GDM1 (cell line): Measurements from ENCODE around the gene CHAF1B.

Source experiments
- DNase-seq: peaks from one replicate; lab custom pipeline; 2025; lab: John Stamatoyannopoulos, UW

The CHAF1B gene

DNA sequence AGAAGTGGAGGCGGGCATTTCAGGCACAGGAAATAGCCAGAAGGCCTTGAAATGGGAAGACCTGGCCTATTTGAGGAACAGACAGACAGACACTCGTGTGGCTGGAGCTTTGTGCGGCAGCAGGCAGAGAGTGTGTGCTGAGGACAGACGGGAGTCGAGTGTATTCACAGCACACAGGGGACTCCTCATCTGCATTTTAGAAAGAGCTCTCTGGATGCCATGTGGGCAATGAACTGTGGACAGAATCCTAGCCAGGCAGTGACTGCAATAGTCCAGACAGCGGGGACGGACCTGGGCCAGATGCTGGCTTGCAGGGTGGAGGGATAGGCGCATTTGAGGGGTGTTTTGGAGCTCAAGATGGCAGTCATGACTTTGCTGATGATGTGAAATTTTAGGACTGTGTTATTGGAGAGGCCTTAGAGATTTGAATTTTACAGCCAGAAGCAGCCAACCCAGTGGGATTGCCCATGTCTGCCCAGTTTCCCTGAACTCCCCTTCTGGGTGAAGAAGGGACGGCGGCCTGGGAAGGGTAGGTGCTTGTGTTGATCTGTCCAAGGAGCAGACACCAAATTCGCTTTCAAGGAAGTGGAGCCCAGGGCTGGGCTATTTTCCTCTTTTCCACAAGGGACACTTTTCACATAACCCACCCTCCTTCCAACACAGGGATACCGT is 43.7 kb downstream of the CHAF1B start:
- no peak for DNase-seq

DNA sequence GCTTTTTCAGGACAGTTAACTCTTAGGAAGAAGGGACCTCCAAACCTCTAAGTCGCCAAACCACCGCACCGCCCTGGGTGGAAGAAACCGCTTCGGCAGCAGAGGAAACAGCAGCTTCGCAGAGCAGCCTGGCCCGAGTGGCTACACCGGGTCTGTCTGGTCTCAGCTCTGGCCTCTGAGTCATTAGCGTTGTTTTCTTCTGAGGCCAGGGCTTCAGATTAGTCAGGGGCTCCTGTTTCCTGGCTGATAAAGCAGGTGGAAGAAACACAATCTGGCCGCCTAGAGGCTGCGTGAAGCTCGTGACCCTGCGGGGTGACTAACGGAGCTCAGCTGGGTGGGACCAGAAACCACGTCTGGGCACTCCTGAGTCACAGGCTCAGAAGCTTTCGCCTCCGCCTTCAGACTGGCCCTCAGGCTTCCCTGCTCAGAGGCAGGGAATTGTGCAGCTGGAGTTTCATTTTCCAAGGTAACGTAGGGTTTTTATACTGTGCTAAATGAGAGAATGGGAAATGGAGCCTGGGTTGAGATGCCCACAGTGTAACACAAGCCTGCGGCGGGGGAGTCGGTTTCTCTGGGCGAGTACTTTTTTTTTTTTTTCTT is 44.9 kb downstream of the CHAF1B start:
- DNase-seq, result peak; percentile 79

DNA sequence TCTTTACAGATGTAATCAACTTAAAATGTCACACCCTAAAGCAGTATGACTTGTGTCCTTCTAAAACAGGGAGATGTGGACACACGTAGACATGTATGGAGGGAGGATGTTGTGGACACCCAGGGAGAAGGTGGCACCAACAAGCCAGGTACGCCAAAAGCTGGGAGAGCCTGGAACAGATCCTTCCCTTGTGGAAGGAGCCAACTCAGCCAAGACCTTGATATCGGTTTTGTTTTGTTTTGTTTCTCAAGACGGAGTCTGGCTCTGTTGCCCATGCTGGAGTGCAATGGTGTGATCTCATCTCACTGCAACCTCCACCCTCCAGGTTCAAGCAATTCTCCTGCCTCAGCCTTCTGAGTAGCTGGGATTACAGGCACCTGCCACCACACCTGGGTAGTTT is 45.6 kb downstream of the CHAF1B start:
- no peak for DNase-seq

DNA sequence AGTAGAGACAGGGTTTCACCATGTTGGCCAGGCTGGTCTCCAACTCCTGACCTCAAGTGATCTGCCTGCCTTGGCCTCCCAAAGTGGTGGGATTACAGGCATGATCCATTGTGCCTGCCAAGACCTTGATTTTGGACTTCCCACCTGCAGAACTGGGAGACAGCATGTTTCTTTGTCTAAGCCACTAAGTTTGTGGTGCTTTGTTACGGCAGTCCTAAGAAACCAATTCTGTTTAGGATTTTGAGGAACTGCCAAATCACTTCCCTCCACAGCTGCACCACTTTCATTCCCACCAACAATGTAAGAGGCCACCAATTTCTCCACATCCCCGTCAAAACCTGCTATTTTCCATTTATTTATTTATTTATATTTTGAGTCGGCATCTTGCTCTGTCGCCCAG is 46.1 kb downstream of the CHAF1B start:
- peak; percentile 10 for DNase-seq

DNA sequence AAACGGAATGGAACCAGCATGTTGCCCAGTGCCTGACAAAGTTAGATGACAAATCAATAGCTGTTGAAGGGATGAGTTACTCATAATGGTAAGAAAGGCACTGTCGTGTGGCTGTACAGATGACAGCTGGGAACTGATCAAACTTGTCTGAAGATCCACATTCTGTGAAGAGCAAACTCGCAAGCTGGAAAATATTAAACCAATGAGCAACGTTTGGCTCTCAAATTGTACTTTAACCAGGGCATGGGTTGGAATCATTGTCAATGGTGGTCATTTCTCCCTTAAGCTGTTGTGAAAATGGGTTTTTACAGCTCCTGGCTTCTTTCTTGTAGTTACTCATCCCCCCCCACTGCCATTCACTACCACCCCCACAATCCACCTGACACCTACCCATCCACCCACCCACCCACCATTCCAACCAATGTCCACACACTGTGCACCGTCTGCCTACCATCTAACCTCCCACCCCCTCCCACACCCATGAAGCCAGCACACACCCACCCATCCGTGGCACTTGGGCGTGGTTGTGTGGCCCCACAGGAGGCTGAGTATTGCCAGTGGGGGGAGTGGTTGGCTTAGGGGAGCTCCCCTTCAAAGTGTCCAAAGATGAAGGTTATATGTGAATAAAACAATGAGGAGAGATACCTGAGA is 48.0 kb downstream of the CHAF1B start:
- no peak for DNase-seq

DNA sequence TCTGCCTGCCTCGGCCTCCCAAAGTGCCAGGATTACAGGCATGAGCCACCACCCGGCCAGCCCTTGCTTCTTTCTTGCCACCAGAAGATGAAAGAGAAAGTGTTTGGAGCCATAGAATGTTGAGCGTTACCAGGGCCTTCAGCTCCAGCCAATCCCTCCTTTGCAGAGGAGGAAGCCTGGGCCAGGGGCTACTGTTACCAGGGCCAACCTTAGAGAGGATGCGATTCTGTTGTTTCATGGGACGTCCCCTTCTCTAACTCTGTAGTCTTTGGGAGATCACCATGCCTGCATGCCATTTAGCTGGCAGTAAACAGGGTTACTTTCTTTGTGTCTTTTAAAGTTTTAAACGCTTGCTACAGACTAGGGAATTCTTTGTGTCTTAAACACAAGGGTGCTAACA is 49.0 kb downstream of the CHAF1B start:
- no peak for DNase-seq

DNA sequence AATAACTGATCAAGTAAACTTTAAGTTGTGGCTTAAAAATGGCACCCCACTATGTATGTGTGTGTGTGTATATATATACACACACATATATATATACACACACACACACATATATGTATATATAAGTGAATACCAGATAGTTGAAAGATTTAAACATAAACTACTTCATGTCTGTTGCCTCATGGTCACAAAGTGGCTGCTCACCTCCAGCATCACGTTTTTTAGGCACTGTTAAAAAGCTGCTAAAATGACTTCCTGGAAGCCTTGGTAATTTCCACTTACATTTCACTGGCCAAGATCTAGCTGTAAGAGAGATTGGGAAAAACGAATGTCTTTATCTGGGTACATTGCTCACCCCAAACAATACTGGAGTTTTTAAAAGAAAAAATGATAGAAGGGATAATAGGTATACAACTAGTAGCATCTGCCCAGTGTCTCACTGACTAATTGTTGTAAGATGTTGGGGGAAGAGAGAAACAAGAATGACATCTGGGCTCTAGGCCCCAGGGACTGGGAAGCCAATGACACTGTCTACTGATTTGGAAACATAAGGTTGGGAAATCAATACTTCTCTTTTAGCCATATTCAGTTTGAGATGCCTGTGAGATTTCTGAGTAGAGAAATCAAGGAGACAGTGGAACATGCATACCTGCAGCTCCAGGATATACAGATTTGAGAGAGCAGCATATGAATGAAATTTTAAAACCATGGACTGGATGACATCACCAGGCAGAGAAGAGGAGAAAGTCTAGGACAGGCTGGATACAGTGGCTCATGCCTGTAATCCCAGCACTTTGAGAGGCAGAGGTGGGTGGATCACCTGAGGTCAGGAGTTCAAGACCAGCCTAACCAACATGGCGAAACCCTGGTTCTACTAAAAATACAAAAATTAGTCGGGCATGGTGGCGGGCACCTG is 51.9 kb downstream of the CHAF1B start:
- DNase-seq, result no peak

DNA sequence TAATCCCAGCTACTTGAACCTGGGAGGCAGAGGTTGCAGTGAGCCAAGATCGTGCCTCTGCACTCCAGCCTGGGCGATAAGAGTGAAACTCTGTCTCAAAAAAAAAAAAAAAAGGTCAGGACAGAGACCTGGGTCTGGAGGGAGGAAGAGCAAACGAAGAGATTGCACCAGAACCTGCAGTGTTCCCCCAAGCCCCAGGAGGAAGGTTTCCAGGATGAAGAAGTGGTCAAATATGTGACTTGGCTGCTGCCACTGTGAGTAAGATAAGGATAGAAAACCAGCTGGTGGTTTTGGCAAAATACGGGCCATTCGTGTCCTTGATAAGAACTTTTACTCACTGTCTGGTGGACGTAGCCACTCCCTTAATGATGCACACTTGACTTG is 52.5 kb downstream of the CHAF1B start:
- DNase-seq, result peak; percentile 11

DNA sequence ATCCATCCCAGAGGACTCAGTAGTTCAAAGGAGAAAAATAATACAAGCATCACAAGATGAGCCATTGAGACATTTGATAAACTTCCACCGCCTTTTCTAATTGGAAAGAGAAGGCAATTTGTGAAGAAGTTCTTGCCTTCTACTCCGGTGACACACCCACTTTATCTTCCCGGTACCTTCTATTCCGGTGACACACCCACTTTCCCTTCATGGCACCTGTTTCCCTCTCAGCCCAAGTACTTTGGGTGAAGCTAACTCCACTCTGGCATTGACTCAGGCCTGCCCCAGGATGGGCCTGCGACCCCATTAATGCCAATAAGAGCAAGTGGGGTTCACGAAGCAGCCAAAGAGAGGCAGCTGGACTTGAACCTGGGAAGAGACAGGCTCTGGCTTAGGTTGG is 56.5 kb downstream of the CHAF1B start:
- no peak for DNase-seq

DNA sequence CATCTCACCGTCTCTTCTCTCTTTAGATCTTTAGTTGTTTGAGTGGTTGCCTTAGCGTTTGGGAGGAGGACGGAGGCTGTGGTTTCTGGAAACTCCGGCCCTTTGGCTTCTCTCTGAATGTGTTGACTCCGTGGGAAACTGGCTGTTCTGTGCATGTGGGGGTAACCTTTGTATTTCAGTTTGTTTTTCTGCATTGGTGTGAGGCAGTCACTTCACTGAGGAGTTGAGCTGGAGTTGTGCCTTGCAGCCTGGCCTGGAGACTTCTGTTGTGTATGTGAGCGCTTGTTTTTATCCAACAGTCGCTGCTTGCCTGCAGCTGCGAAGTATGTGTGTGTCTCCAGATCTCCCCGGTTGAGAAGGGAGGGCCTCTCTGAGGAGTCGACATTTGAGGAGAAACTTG is 61.1 kb downstream of the CHAF1B start:
- DNase-seq, result no peak

DNA sequence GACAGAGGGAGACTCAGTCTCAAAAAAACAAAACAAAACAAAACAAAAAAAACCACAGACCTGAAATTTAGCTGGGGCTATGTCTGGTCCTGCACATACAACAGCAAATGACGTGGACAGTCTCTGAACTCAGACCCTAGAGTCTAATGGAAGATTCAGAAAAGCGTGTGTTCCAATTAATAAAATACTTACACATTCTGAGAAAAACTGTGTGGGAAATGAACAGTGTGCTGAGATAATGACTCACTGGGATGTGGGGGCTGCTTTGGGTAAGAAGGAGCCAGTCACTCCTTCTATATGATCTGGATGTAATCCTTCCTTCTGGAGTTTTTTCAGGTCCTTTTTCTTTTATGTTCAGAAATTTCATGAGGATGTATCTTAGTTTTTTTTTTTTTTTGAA is 65.3 kb downstream of the CHAF1B start:
- DNase-seq, result no peak

DNA sequence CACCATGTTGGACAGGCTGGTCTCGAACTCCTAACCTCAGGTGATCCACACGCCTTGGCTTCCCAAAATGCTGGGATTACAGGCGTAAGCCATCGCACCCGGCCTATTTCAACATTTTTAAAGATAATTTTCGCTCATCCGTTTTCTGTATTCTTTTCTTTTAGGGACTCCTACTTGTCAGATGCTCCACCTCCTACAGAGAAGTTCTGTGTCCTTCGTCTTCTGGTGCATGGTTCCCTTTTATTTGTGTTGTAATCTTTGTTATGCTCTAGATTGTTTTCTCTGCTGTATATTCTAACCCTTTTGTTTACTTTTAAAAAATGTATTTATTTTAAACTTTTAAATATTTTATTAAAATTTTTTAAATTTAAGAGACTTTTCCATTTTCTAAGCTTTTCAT is 66.3 kb downstream of the CHAF1B start:
- no peak for DNase-seq

DNA sequence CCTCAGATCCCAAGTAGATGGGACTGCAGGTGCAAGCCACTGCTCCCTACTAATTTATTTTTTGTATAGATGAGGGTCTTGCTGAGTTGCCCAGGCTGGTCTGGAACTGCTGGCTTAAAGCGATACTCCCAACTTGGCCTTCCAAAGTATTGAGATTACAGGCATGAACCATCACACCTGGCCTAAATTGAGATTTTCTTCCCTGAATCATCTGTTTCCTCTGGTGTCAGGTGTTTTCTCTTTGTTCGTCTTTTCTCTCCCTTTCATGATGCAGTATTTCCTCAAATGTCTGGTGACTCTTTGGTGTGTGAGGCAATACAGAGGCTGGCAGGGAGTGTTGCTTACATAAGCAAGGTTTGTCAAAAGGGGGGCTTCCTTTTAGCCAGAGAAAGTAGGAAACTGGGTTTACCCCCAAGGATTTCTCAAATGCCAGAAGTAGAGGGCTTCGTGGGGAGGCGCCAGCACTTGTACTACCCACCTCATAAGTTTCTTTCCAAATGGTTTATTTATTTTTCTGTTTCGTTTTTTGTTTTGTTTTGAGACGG is 67.2 kb downstream of the CHAF1B start:
- no peak for DNase-seq

DNA sequence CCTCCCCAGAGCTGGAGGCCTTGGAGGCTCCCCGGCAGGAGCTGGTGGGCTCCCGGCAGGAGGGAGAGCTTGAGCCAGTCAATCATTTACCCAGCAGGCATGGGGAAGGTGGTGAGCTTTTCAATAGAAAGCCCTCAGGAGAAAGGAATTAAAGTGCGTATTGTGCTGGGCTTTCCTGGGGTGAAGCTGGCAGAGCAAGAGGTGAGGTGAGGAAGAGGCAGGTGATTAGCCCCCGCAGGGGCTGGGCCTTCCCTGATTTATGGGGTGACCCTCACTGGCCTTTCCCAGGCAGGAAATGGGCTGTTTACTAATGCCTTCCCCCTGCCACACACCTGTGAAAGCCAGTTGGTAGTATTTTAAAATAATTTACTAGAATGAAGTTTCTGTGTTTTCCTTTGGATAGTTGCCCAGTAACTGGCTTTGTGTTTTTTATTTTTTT is 68.9 kb downstream of the CHAF1B start:
- DNase-seq, result no peak

DNA sequence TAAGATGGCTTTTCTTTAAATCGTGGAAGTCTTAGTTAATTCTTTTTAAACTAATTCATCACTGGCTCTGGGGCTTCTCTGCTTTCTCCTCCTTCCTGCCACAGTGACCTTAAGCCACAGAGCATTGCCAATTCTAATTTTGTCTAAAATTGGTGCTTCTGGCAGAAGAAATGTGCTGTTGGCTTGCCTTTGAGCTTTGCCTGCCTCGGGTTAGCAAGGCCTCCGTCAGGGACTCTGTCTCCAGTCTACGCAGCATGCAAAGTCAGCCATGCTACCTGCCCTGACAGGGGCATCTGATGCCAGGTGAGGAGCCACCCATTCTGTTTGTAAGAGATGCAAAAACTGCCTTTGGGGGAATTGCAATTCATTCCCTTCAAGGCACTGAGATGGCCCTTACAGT is 69.5 kb downstream of the CHAF1B start:
- no peak for DNase-seq

DNA sequence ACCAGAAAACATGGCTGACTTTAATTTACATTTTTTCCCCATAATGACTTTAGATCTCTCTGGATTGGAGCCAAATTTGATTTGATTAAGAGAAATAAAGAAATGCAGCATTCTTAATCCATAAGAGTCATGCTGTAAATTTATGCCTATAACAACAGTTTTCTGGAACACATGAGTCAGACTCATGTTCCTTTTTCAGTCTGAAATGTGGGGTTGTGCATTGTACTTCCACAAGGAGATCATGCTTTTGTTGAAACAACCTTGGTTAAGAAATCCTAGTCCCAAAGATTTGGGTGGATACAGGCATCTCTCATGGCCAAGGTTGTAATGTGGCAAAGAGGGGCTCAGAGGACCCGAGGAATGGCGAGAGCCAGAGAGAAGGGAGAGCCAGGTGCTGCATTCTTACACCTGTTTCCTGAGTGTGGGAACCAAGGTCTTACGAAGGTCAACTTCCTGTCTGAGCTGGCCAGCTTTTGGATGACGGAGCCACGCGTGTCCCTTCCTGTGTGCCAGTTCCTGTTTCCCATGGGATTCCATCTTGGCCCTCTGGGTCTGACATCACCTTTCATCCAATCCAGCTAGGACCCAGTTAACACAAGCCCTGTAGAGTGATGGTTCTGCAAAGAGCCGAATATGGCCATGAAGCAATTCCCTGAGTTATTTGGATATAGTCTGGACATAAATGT is 71.7 kb downstream of the CHAF1B start:
- DNase-seq, result no peak

DNA sequence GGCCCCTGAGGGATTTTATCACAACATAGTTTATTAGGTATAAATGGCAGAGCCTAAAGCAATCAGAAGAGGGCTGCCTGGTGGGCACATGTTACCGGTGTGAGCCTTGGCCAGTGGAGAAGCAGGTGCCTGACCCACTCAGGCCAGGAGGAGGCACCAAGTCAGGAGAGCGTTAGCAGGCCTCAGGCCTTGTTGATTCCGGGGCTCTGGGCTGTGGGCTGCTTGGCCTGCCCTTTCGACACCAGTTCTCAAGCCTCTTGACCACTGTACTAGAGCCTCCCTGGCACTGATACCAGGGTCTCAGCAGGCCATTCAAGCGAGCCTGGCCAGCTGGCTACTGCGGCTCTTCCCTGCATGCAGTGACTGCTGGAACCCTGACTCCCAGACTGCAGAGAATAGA is 73.9 kb downstream of the CHAF1B start:
- no peak for DNase-seq

DNA sequence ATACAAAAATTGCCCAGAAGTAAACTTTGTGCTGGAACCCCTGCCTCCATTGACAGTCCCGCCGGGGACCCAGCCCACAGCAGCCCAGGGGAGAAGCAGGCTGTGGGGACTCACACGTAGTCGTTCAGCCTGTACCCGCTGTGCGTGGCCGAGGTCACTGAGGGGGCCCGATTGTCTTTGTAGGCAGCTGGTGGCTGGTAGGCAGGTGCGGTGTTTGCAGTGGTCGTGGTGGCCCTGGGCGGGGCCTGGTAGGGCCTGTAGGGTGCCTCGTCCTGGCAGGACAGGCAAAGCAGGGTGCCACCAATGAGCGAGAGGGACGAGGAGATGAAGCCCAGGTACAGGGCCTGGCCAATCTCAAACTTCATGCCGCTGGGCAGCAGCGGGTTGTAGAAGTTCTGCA is 75.7 kb downstream of the CHAF1B start:
- DNase-seq, result no peak

DNA sequence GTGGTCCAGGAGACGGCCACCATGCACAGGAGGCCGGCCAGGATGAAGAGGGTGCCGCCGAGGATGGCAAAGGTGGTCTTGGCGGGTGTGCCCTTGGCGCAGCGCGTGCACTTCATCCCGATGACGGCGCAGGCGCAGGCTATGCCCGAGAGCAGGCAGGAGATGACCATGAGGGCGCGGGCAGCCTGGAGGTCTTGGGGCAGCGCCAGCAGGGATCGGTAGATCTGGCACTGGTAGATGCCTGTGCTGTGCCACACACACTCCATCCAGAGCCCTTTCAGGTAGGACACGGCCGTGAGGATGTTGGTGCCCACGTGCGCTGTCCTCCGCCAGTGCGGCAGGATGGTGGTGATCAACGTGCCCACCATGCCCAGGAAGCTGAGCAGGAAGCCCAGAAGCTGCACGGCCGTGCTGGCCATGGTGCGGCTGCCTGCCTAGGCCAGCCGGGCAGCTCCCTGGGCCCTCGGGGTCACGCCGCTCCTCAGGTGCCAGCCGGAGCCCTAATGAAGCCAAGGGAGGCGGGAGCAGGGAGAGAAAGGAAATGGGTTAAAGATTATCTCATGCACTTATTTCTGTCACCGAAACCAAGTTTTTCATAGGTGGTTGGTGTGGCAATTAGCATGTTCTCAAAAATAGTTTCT is 76.2 kb downstream of the CHAF1B start:
- DNase-seq, result no peak

DNA sequence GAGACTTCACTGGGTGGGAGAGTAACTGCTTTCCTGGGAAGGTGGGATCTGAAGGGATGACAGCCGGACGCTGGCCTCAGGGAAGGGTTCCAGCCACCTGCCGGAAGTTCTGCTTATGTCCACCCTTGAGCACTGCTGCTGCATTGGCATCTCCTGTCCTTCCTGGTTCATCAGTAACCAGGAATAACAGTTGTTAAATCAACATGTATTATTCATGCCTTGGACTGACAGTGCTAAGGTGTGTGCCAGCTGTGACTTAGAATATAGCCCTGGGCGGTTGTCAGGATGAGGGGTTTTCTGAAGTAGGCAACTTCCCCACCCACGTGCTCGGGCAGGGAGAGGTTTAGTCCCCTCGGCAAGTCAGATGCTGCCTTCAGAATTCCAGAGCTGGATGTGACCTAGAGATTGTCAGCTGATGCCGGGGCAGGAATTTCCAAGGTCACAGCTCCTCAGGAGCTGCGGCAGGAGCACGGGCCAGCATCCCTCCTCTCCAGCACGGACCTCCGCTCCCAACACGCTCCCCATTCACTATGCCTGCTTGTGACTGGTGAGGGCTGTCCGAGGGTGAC is 76.8 kb downstream of the CHAF1B start:
- DNase-seq, result no peak

DNA sequence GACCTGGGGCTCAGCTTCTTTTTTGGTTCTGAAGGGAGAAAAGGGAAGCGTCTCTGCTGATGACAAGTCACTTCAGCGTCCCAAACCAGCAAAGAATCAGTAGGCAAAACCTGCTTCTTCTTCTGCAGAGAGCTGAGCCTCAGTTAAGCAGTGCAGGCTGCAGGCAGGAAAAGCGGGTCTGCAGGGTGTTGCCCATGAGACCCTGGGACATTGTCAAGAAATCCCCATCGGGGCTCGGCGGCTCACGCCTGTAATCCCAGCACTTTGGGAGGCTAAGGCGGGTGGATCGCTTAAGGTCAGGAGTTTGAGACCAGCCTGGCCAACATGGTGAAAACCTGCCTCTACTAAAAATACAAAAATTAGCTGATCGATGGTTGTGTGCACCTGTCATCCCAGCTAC is 78.0 kb downstream of the CHAF1B start:
- no peak for DNase-seq
